BLaER1 treated with 17β-estradiol and CSF1 and Interleukin-3, amounts not matched to agents 10 nM and 100 nM (cell line): Measurements from ENCODE around the gene CDCA3.

Source experiments
- H3K27ac ChIP-seq, 11 experiments: shearing (Covaris generic); formaldehyde crosslinking; 2 replicates each; pipeline ENCODE4 v1.8.1; 2022
- H3K27me3 ChIP-seq, 11 experiments: shearing (Covaris generic); formaldehyde crosslinking; 2 replicates each; pipeline ENCODE4 v1.8.1; 2022
- H3K36me3 ChIP-seq, 11 experiments: shearing (Covaris generic); formaldehyde crosslinking; 2 replicates each; pipeline ENCODE4 v1.8.1; 2022
- H3K4me1 ChIP-seq, 10 experiments: shearing (Covaris generic); formaldehyde crosslinking; 2 replicates each; pipeline ENCODE4 v1.8.1; 2022
- H3K4me2 ChIP-seq, 11 experiments: shearing (Covaris generic); formaldehyde crosslinking; 2 replicates each; pipeline ENCODE4 v1.8.1; 2022
- H3K4me3 ChIP-seq, 10 experiments: shearing (Covaris generic); formaldehyde crosslinking; 2 replicates each; pipeline ENCODE4 v1.8.1; 2022
- H3K9ac ChIP-seq, 11 experiments: shearing (Covaris generic); formaldehyde crosslinking; 2 replicates each; pipeline ENCODE4 v1.8.1; 2022
- H3K9me3 ChIP-seq, 11 experiments: shearing (Covaris generic); formaldehyde crosslinking; replicated peaks in 1 of 11; 2 replicates each; pipeline ENCODE4 v1.8.1; 2022
- H4K20me1 ChIP-seq, 11 experiments: shearing (Covaris generic); formaldehyde crosslinking; 2 replicates each; pipeline ENCODE4 v1.8.1; 2022
- Cebpa-rat ChIP-seq, 11 experiments: shearing (Covaris generic); IDR thresholded peaks; 2 replicates each; pipeline ENCODE4 v1.8.1; 2022

Gene CDCA3

GRCh38 chr12:6827982-6828780 lies 22.9 kb downstream of the CDCA3 start, which contains the start of gene P3H3:
Gene P3H3, plus strand, starts transcription at chr12:6828407. Its CDS starts 34 bp downstream, at chr12:6828441.
- H4K20me1 ChIP-seq, result peaks cover 0 to 66% (median 44%) of the 10 kb centered on the region in 11 experiments; a peak in 16 of 22 replicates
- peaks cover 18 to 37% (median 28%) of the 10 kb centered on the region in 10 experiments for H3K4me1 ChIP-seq
- no peaks in the 10 kb centered on the region for H3K9me3 ChIP-seq
- H3K27ac ChIP-seq, result no peak within 1 kb of the TSS
- no peaks in the 10 kb centered on the region for H3K36me3 ChIP-seq
- peak within 1 kb of the TSS; percentile 50 to 71 (median 60) for H3K4me3 ChIP-seq
- peak within 1 kb of the TSS; percentile 35 to 72 (median 58); a peak in 19 of 22 replicates for H3K9ac ChIP-seq
- H3K4me2 ChIP-seq, result peak within 1 kb of the TSS; percentile 85 to 99 (median 97)
- H3K27me3 ChIP-seq, result peaks cover 92 to 100% (median 100%) of the 10 kb centered on the region in 11 experiments
- no peak for TF ChIP-seq Cebpa-rat (IDR thresholded peaks at IDR 0.05)

- Histone ChIP-seq H3K4me1 (peaks cover 18 to 37% (median 28%) of the 10 kb centered on the region in 10 experiments), H3K36me3 (no peaks in the 10 kb centered on the region), H3K4me3 (0 out of 20 replicates have a peak overlapping the region, but pooled peaks of 1 of the 10 experiments have one; percentile 11), H3K9ac (no peak overlapping the region), H3K9me3 (no peaks in the 10 kb centered on the region), H3K4me2 (peak overlapping the region; percentile 11 to 72 (median 52); a peak in 20 of 22 replicates), H3K27ac (no peak overlapping the region), H4K20me1 (peaks cover 0 to 66% (median 48%) of the 10 kb centered on the region in 11 experiments; a peak in 16 of 22 replicates), H3K27me3 (peaks cover 98 to 100% (median 100%) of the 10 kb centered on the region in 11 experiments)
- no peak for TF ChIP-seq Cebpa-rat (IDR thresholded peaks at IDR 0.05)
Observed at GRCh38 chr12:6827437-6827911, 23.6 kb downstream of the CDCA3 start.

GRCh38 chr12:6826734-6827436 lies 24.2 kb downstream of the CDCA3 start:
- peaks cover 98 to 100% (median 100%) of the 10 kb centered on the region in 11 experiments for H3K27me3 ChIP-seq
- H3K4me1 ChIP-seq, result peaks cover 24 to 40% (median 34%) of the 10 kb centered on the region in 10 experiments
- peak overlapping the region; percentile 11 to 72 (median 52); a peak in 20 of 22 replicates for H3K4me2 ChIP-seq
- peaks cover 0 to 67% (median 50%) of the 10 kb centered on the region in 11 experiments; a peak in 16 of 22 replicates for H4K20me1 ChIP-seq
- TF ChIP-seq Cebpa-rat (IDR thresholded peaks at IDR 0.05), result no peak
- no peaks in the 10 kb centered on the region for H3K36me3 ChIP-seq
- H3K9ac ChIP-seq, result no peak overlapping the region
- no peaks in the 10 kb centered on the region for H3K9me3 ChIP-seq
- peak overlapping the region in 2 of 10 experiments; percentile 11 to 19; a peak in 2 of 20 replicates for H3K4me3 ChIP-seq
- H3K27ac ChIP-seq, result no peak overlapping the region

GRCh38 chr12:6826125-6826733 lies 24.9 kb downstream of the CDCA3 start:
- no peaks in the 10 kb centered on the region for H3K9me3 ChIP-seq
- peak overlapping the region in 5 of 11 experiments; percentile 49 to 72 (median 60); a peak in 5 of 22 replicates for H3K4me2 ChIP-seq
- no peak overlapping the region for H3K9ac ChIP-seq
- TF ChIP-seq Cebpa-rat (IDR thresholded peaks at IDR 0.05), result no peak
- H3K4me1 ChIP-seq, result peaks cover 26 to 43% (median 37%) of the 10 kb centered on the region in 10 experiments
- peaks cover 94 to 100% (median 100%) of the 10 kb centered on the region in 11 experiments for H3K27me3 ChIP-seq
- H3K27ac ChIP-seq, result no peak overlapping the region
- peaks cover 0 to 66% (median 43%) of the 10 kb centered on the region in 11 experiments; a peak in 16 of 22 replicates for H4K20me1 ChIP-seq
- H3K4me3 ChIP-seq, result peak overlapping the region in 1 of 10 experiments; percentile 11; a peak in 1 of 20 replicates
- no peaks in the 10 kb centered on the region for H3K36me3 ChIP-seq

- Histone ChIP-seq H4K20me1 (peaks cover 0 to 61% (median 43%) of the 10 kb centered on the region in 11 experiments; a peak in 16 of 22 replicates), H3K4me3 (no peak overlapping the region), H3K27me3 (peaks cover 87 to 100% (median 100%) of the 10 kb centered on the region in 11 experiments), H3K36me3 (no peaks in the 10 kb centered on the region), H3K9me3 (no peaks in the 10 kb centered on the region), H3K9ac (no peak overlapping the region), H3K27ac (no peak overlapping the region), H3K4me1 (peaks cover 33 to 49% (median 43%) of the 10 kb centered on the region in 10 experiments), H3K4me2 (peak overlapping the region in 6 of 11 experiments; percentile 5 to 53 (median 24); a peak in 9 of 22 replicates)
- no peak for TF ChIP-seq Cebpa-rat (IDR thresholded peaks at IDR 0.05)
Observed at GRCh38 chr12:6825398-6826124, 25.5 kb downstream of the CDCA3 start.

- peaks cover 33 to 56% (median 44%) of the 10 kb centered on the region in 10 experiments for H3K4me1 ChIP-seq
- TF ChIP-seq Cebpa-rat (IDR thresholded peaks at IDR 0.05), result no peak
- H3K27ac ChIP-seq, result no peak overlapping the region
- H3K4me3 ChIP-seq, result no peak overlapping the region
- peaks cover 87 to 100% (median 100%) of the 10 kb centered on the region in 11 experiments for H3K27me3 ChIP-seq
- H4K20me1 ChIP-seq, result peaks cover 0 to 61% (median 37%) of the 10 kb centered on the region in 11 experiments; a peak in 15 of 22 replicates
- H3K36me3 ChIP-seq, result no peaks in the 10 kb centered on the region
- H3K9me3 ChIP-seq, result no peaks in the 10 kb centered on the region
- peak overlapping the region in 2 of 11 experiments; percentile 5 to 21; a peak in 4 of 22 replicates for H3K4me2 ChIP-seq
- H3K9ac ChIP-seq, result no peak overlapping the region
Observed at GRCh38 chr12:6824901-6825381, 26.1 kb downstream of the CDCA3 start.

GRCh38 chr12:6824085-6824775 lies 26.9 kb downstream of the CDCA3 start:
- Histone ChIP-seq H3K27ac (no peak overlapping the region), H3K4me3 (no peak overlapping the region), H3K4me1 (peaks cover 27 to 59% (median 42%) of the 10 kb centered on the region in 10 experiments), H3K27me3 (peaks cover 87 to 100% (median 100%) of the 10 kb centered on the region in 11 experiments), H3K36me3 (no peaks in the 10 kb centered on the region; a peak in 1 of 22 replicates), H3K9ac (no peak overlapping the region), H4K20me1 (peaks cover 0 to 66% (median 30%) of the 10 kb centered on the region in 11 experiments; a peak in 15 of 22 replicates), H3K4me2 (no peak overlapping the region), H3K9me3 (no peaks in the 10 kb centered on the region)
- no peak for TF ChIP-seq Cebpa-rat (IDR thresholded peaks at IDR 0.05)
